HG03045 (cell line): ENCODE results near the gene SLC35F2.
"Not testable (repeated sequence)": the region's sequence is repeated elsewhere in the genome, so short reads cannot be mapped to it uniquely, and the experiment has no call there.

Experiments
- ATAC-seq: cut with Tn5 transposase; IDR thresholded peaks from one replicate; pipeline ENCODE4 v1.9.1; 2021; ENCODE audit warnings: mild to moderate bottlenecking, moderate library complexity; ENCODE audit not compliant: unreplicated experiment

The SLC35F2 gene

DNA sequence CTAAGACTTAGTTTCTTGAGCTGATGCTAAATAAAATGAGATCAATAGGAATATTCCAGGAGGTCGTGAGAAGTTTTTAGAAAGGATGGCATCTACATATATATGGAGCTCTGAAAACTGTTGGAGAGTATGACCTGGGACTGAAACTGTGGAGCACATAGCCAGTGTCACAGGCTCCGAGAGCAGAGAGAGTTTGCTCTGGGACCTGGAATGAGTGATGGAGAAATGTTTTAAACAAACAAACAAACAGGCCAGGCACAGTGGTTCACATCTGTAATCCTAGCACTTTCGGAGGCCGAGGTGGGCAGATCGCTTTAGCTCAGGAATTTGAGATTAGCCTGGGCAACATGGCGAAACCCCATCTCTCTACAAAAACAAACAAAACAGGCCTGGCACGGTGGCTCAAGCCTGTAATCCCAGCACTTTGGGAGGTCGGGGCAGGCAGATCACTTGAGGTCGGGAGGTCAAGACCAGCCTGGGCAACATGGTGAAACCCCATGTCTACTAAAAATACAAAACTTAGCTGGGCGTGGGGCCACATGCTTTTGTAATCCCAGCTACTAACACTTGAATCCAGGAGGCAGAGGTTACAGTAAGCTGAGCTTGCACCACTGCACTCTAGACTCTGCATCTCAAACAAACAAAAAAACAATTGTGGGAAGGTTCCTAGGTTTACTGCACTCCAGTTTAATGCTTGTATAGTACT lies 67.1 kb downstream of the SLC35F2 start:
- ATAC-seq: no peak

- no peak for ATAC-seq
Observed at GRCh38 chr11:107789767-107790166, 68.8 kb downstream of the SLC35F2 start.

DNA sequence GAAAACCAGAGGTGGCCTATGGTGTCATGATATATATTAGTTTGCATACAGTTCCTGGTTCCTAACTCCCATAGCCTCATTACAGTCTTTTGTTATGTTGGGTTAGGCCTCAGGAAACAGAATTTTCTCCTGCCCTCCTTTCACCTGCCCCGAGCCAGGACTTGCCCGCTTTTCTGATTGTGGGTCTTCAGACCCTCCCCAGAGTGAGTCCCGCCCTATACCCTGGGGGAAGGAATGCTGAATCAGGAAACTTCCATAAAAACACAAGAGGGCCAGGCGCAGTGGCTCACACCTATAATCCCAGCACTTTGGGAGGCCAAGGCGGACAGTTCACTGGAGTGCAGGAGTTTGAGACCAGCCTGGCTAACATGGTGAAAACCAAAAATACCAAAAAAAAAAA lies 70.9 kb downstream of the SLC35F2 start:
- ATAC-seq: no peak

DNA sequence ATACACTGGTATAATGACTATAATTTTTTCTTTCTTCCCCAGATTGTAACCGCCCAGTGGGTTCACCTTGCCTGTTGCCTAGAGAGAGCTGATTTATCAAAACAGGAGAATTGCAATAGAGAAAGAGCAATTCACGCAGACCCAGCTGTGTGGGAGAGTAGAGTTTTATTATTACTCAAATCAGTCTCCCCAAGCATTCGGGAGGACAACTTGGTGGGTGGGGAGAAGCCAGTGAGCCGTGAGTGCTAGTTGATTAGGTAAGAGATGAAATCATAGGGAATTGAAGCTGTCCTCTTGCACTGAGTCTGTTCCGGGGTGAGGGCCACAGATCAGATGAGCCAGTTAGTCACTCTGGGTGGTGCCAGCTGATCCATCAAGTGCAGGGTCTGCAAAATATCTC lies 73.2 kb downstream of the SLC35F2 start:
- ATAC-seq: no peak

DNA sequence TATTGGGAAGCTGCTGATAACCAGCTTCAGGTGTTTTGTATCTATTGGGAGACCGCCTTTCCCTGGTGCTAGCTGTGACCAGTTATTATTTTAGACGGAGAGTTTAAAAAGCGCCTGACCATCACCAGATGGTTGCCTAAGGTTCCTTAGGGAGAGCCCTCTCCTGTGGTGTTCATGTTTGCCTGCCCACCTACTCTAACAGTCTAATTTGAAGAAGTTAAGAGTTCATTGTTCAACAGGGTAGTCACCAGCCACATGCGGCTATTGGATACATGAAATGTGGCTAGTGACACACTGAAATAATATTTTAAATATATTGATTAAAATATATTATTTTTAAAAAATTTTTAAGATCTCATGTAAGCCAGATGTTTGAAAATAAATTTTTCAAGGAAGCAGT lies 75.5 kb downstream of the SLC35F2 start:
- no peak for ATAC-seq

DNA sequence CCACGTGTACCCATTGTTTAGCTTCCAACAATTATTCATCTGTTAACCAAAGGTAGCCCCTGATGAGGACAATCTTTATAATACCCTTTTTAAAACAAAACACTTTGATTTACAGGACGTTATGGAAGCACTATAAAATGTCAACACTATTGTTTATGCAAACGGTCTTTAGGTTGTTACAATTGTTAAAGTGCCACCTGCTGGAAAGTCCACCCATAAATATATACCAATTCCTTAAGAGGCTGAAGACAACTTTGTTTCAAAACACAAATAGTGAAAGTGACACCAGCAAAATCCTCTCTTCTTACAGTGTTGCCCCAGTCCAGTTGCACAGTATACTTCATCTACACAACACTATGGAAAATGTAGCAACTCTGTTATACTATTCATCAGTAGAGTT lies 77.8 kb downstream of the SLC35F2 start:
- no peak for ATAC-seq

DNA sequence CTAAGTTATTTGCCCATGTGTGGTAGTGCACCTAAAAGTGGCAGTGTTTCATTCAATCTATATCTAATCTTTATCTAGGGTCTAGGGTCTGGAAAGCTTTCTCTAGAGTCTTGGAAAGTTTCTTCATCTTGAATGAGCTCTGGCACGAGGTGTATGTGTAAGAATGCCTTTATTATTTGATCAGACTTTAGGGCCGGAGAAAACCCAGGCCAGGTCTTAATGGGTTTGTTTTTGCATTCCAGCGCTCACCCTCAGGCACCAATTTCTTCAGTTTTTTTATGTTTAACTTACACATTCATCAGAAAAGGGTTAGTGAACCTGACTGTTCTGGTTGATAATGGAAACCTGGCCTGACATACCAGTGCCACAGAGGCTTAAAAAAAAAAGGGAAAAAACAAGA lies 78.5 kb downstream of the SLC35F2 start:
- no peak for ATAC-seq

- ATAC-seq: no peak
Observed at GRCh38 chr11:107778839-107779517, 79.6 kb downstream of the SLC35F2 start.

- ATAC-seq: no peak
Observed at GRCh38 chr11:107777110-107777509, 81.5 kb downstream of the SLC35F2 start.

GRCh38 chr11:107776062-107776461 lies 82.5 kb downstream of the SLC35F2 start:
- no peak for ATAC-seq

- no peak for ATAC-seq
Observed at GRCh38 chr11:107770551-107770951, 88.0 kb downstream of the SLC35F2 start.

GRCh38 chr11:107769189-107769588 lies 89.4 kb downstream of the SLC35F2 start:
- ATAC-seq: no peak

- not testable (repeated sequence) for ATAC-seq
Observed at GRCh38 chr11:107758719-107759355, 99.8 kb downstream of the SLC35F2 start.

DNA sequence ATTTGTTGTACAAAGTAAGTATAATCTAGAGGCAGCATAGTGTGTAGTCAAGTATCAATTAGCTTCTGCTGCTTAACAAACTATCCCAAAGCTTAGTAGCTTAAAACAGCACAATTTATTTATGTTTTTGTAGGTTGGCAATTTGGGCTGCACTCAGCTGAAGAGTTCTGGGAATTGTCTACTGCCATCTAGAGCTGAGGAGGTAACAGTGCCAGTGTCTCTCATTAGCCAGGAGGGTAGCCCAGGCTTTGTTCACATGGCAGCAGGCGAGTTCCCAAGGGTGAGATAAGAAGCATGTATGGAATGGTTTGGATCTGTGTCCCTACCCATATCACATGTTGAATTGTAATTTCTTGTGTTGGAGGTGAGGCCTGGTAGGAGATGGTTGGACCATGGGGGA lies 100.9 kb downstream of the SLC35F2 start:
- no peak for ATAC-seq

- ATAC-seq: no peak
Observed at GRCh38 chr11:107756553-107756952, 102.0 kb downstream of the SLC35F2 start.

DNA sequence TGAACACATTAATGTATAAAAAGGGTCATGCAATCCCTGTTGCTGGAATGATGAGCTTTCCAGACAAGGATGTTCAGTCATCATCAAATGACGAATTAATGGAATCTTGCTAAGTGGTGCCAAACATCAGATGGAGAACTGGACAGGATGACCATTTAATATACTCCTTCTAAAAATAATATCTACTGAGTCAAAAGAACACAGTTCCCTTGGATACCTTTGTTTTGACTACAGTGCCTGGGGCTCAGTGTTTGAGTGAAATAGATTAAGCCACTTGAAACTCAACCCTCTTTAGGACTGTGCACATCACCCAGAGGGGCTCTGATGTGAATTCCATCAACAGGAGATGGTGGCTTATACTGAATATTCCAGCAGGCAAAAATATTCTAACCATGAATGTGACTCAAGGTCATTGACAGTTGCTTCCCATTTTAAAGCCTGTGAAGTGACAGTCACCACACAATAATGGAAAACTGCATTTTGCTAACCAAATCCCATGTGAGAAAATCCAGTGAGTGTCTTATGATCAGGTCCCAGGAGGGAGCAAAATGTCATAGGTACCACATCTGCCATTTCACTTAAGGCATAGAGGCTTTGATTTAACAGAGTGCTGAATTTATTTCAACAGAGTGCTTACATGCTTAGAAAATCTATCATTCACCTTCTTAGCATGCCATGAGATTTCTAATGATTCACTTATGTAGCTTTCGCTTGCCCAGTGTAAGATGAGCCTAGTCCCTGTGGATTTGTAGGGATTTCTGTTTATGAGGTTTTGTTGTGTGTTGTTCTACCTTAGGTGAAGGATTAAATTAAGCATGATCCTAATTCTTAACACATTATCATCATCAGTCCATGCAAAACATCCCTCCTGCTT lies 105.4 kb downstream of the SLC35F2 start:
- ATAC-seq: no peak

DNA sequence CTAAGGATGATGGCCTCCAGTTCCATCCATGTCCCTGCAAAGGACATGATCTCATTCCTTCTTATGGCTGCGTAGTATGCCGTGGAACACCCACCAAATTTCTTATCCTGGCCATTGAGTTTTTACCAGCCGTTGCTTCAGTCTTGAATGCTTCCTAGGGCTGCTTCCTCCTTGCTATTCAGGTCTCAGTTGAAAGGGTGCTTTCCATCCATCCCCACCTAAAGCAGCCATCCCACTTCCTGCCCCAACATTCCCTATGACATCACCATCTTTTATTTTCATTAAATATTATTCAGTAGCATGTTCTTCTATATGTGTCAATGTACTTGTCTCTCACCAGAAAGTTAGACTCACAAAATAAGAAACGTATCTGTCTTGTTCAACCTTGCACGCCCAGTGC lies 106.1 kb downstream of the SLC35F2 start:
- no peak for ATAC-seq

GRCh38 chr11:107751082-107751481 lies 107.5 kb downstream of the SLC35F2 start:
- no peak for ATAC-seq

- ATAC-seq: no peak
Observed at GRCh38 chr11:107750313-107750712, 108.3 kb downstream of the SLC35F2 start.

GRCh38 chr11:107747622-107748021 lies 111.0 kb downstream of the SLC35F2 start:
- ATAC-seq: no peak

GRCh38 chr11:107744736-107745135 lies 113.9 kb downstream of the SLC35F2 start:
- no peak for ATAC-seq
